Measurements from ENCODE around the gene OBP2A. TPM values are rescaled to one million over a fixed set of nuclear protein-coding genes. Genes with fewer than 3 reads are reported as not detected.
A peak's percentile ranks its signal among the peaks of the same experiment; 100 is the strongest.

Gene OBP2A
- total RNA-seq, 4 donors from 2014 or later: 1.0 to 3.9 (median 1.7) TPM; not detected in 1

- WGBS: 59% methylated on average over 9 of the region's 11 CpGs
- TF ChIP-seq POLR2AphosphoS5 (IDR thresholded peaks at IDR 0.05): no peak
- no peaks in the 10 kb centered on the region for H3K36me3 ChIP-seq
Measured at GRCh38 chr9:135559606-135560005, 13.7 kb downstream of the OBP2A start.

GRCh38 chr9:135561391-135562234 lies 15.7 kb downstream of the OBP2A start, which contains the start of gene PAEP:
Gene PAEP (plus strand): TSS chr9:135561756.
- 83% methylated on average over 1 of the region's 20 CpGs for WGBS
- TF ChIP-seq EP300 (IDR thresholded peaks at IDR 0.05) (no peak), POLR2A (IDR thresholded peaks at IDR 0.05) (no peak), POLR2AphosphoS5 (IDR thresholded peaks at IDR 0.05) (no peak)
- H3K4me1 ChIP-seq: no peaks in the 10 kb centered on the region
- H3K36me3 ChIP-seq: no peaks in the 10 kb centered on the region
- DNase-seq (ENCODE audit: low spot score in 2 of 2): peak; percentile 40 to 70
- no peaks in the 10 kb centered on the region for H3K9me3 ChIP-seq
- H3K27me3 ChIP-seq: peaks cover 41% of the 10 kb centered on the region
- H3K4me3 ChIP-seq: no peak within 1 kb of the TSS
- H3K27ac ChIP-seq: no peak within 1 kb of the TSS

More at GRCh38 chr9:135559606-135560005, 13.7 kb downstream of the OBP2A start:
- H3K4me1 ChIP-seq: no peaks in the 10 kb centered on the region
- no peak overlapping the region for H3K4me3 ChIP-seq
- H3K9me3 ChIP-seq: no peaks in the 10 kb centered on the region
- H3K27ac ChIP-seq: no peak overlapping the region
- peaks cover 23% of the 10 kb centered on the region for H3K27me3 ChIP-seq
- DNase-seq (ENCODE audit: low spot score in 2 of 2): peak in 1 of 2 donors; percentile 15

- DNase-seq (ENCODE audit: low spot score in 2 of 2): no peak
- peaks cover 42% of the 10 kb centered on the region for H3K27me3 ChIP-seq
- no peak overlapping the region for H3K27ac ChIP-seq
- H3K4me1 ChIP-seq: no peaks in the 10 kb centered on the region
- TF ChIP-seq CTCF (IDR thresholded peaks at IDR 0.05) (no peak), EP300 (IDR thresholded peaks at IDR 0.05) (no peak), POLR2AphosphoS5 (IDR thresholded peaks at IDR 0.05) (no peak), POLR2A (IDR thresholded peaks at IDR 0.05) (no peak)
- no peaks in the 10 kb centered on the region for H3K36me3 ChIP-seq
- no peak overlapping the region for H3K4me3 ChIP-seq
- H3K9me3 ChIP-seq: no peaks in the 10 kb centered on the region
- WGBS: 90% methylated on average over 13 of the region's 17 CpGs
Measured at GRCh38 chr9:135562235-135562745, 16.4 kb downstream of the OBP2A start.

GRCh38 chr9:135563039-135563476 lies 17.1 kb downstream of the OBP2A start:
- Histone ChIP-seq H3K36me3 (no peaks in the 10 kb centered on the region), H3K27ac (no peak overlapping the region), H3K4me3 (no peak overlapping the region), H3K4me1 (no peaks in the 10 kb centered on the region), H3K9me3 (no peaks in the 10 kb centered on the region), H3K27me3 (peaks cover 46% of the 10 kb centered on the region)
- DNase-seq (ENCODE audit: low spot score in 2 of 2): no peak
- TF ChIP-seq EP300 (IDR thresholded peaks at IDR 0.05) (no peak), POLR2A (IDR thresholded peaks at IDR 0.05) (no peak), CTCF (IDR thresholded peaks at IDR 0.05) (no peak), POLR2AphosphoS5 (IDR thresholded peaks at IDR 0.05) (no peak)
- WGBS: 74% methylated on average over 1 of the region's 1 CpG

- no peak for TF ChIP-seq EP300 (IDR thresholded peaks at IDR 0.05)
- TF ChIP-seq POLR2AphosphoS5 (IDR thresholded peaks at IDR 0.05): no peak
- TF ChIP-seq CTCF (IDR thresholded peaks at IDR 0.05): no peak
- TF ChIP-seq POLR2A (IDR thresholded peaks at IDR 0.05): no peak
- no peak for DNase-seq (ENCODE audit: low spot score in 2 of 2)
Measured at GRCh38 chr9:135563858-135564257, 17.9 kb downstream of the OBP2A start.

GRCh38 chr9:135565141-135565628 lies 19.3 kb downstream of the OBP2A start:
- WGBS: 54% methylated on average over 5 of the region's 9 CpGs
- Histone ChIP-seq H3K27me3 (peaks cover 45% of the 10 kb centered on the region), H3K9me3 (no peaks in the 10 kb centered on the region), H3K4me3 (no peak overlapping the region), H3K4me1 (no peaks in the 10 kb centered on the region), H3K36me3 (no peaks in the 10 kb centered on the region), H3K27ac (no peak overlapping the region)
- TF ChIP-seq CTCF (IDR thresholded peaks at IDR 0.05) (no peak), POLR2AphosphoS5 (IDR thresholded peaks at IDR 0.05) (no peak), EP300 (IDR thresholded peaks at IDR 0.05) (no peak)
- no peak for DNase-seq (ENCODE audit: low spot score in 2 of 2)

More at GRCh38 chr9:135563858-135564257, 17.9 kb downstream of the OBP2A start:
- Histone ChIP-seq H3K4me3 (no peak overlapping the region), H3K27me3 (peaks cover 48% of the 10 kb centered on the region), H3K9me3 (no peaks in the 10 kb centered on the region), H3K4me1 (no peaks in the 10 kb centered on the region), H3K27ac (no peak overlapping the region), H3K36me3 (no peaks in the 10 kb centered on the region)
- WGBS: 72% methylated on average over 12 of the region's 12 CpGs

All from suprapubic skin (tissue), 4 donors.